Cortex of kidney (tissue), 1 donor: Measurements from ENCODE around the gene ARTN.

ENCODE experiments used
- DNase-seq: peaks from one replicate; lab custom pipeline; 2025; lab: John Stamatoyannopoulos, UW

The ARTN gene, protein sequence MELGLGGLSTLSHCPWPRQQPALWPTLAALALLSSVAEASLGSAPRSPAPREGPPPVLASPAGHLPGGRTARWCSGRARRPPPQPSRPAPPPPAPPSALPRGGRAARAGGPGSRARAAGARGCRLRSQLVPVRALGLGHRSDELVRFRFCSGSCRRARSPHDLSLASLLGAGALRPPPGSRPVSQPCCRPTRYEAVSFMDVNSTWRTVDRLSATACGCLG

DNA sequence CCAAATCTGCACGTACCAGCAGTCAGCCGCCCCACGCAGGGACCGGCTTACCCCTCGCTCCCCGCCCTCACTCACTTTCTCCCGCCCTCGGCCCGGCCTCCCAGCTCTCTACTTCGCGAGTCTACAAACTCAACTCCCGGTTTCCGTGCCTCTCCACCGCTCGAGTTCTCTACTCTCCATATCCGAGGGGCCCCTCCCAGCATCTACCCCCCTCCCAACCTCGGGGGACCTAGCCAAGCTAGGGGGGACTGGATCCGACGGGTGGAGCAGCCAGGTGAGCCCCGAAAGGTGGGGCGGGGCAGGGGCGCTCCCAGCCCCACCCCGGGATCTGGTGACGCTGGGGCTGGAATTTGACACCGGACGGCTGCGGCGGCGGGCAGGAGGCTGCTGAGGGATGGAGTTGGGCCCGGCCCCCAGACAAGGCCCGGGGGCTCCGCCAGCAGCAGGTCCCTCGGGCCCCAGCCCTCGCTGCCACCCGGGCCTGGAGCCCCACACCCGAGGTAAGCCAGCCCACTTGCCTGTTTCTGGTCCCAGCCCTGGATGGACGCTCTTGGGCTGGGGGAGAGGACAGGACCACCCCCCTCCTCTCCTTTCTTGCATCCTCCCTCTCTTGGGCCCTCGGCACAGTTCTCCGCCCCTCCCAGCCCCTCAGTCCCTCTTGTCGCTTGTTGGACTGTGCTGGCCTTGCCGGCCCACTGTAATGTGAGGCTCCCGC, at the start of gene ARTN:
TSS of gene ARTN (plus strand) at position 416 of the 715 bp plus-strand sequence. CDS start 1,856 bp downstream, outside the sequence.
- DNase-seq: no peak

DNA sequence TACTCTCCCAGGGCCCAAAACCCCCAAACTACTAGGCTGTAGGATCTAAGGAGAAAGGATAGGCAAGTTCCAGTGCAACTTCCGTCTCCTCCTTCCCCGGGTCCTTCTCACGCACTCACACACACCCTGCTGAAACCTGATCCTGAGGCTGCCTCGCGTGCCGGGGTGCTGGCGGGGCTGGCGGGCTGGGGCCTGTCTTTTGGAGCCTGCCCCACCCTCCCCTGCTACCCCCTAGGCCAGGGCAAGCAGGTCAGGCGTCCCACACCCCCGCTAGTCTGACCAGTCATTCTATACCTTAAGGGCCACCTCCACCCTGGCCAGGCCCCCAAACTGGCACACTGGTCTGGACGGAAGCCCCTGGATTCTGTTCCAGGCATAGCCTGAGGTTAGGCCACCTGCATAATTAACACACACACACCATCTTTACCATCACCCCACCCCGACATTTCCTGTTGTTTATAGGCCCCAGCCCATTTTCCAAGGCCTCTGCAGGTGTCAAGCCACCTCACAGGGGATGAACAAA, 48.3 kb upstream of the ARTN start:
- no peak for DNase-seq

DNA sequence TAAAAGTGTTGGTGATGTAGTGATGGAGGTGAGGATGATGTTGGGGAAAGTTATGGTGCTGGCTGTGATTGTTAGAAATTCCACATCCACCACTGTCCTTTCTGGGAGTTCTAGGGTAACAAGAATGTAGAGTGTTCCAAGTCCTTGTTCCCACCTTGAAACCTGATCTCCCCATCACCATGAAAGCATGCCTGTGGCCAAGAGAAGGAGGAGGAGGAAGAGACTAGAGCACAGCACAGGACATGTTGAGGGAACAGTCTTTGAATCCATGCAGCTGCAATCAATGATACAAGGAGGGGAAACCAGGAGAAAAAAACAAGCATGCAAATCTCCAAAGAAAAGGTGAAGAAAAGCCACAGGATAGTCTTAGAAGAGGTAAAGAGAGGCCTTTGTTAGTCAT, 45.9 kb upstream of the ARTN start:
- no peak for DNase-seq

DNA sequence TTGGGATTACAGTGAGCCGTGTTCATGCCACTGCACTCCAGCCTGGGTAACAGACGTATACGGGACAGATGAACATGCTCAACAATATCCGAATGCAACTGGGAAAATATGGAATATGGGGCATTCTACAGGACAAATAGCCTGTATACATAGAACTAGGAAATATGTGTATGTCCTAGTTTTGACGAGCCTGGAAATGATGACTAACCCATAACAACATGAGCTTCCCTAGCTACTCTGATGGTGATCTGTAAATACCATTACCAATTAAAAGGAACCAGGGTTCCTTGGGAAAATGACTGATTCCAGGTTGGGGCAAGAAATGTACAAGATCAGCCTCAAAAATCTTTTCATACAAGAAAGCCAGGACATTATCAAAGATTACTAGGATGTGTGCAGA, 42.8 kb upstream of the ARTN start:
- DNase-seq: no peak

DNA sequence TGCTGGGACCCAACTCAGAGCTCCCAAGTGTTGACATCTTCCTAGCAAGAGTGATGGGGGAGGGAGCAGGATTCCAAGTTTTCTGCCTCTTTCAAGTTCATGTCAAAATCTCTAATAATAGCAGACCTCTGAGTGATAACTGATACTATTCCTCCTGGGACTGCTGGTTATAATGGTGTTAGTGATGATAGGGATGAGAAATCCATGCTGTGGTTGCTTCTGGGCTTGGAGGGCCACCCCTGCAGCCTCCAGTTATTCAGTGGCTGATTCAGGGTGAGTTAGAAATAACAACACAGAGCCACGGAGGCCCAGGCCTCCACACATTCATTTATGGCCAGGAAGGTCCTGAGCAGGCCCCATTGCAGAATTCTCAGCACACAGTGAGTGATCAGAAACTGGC, 40.6 kb upstream of the ARTN start:
- no peak for DNase-seq

DNA sequence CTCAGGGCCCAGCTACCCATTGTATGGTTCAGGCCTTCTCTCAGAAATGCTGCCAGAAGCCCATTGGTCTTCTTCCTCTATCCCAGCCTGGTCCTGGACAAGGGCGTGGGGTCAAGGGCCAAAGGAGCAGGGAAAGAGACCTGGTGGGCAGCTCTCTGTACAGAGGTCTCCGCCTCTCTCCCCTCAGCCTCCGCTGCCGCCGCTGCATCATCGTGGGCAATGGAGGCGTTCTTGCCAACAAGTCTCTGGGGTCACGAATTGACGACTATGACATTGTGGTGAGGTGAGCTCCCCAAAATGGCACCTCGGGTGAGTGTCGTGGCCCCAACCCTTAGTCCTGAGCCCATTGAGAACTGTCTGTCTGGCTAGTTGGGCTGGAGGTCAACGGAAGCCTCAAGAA, 34.6 kb upstream of the ARTN start:
- no peak for DNase-seq

DNA sequence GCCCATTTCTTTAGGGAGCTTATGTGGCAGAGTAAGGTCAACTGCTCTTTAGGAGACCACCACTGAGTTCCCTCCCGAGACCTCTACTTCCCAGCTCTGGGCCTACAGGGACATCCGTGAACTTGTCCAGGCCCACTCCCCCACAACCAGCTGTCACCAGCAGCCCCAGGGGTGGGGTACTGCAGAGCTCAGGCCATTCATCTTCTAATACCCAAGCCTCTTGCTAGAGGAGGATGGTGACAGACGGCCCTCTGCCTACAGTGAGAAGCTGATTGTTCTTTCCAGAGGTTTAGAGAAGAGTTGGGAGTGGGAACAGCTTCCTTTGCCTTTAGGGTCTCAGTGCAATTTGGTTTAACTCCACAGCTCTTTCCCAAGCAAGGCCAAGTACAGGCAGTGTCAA, 33.2 kb upstream of the ARTN start:
- no peak for DNase-seq

DNA sequence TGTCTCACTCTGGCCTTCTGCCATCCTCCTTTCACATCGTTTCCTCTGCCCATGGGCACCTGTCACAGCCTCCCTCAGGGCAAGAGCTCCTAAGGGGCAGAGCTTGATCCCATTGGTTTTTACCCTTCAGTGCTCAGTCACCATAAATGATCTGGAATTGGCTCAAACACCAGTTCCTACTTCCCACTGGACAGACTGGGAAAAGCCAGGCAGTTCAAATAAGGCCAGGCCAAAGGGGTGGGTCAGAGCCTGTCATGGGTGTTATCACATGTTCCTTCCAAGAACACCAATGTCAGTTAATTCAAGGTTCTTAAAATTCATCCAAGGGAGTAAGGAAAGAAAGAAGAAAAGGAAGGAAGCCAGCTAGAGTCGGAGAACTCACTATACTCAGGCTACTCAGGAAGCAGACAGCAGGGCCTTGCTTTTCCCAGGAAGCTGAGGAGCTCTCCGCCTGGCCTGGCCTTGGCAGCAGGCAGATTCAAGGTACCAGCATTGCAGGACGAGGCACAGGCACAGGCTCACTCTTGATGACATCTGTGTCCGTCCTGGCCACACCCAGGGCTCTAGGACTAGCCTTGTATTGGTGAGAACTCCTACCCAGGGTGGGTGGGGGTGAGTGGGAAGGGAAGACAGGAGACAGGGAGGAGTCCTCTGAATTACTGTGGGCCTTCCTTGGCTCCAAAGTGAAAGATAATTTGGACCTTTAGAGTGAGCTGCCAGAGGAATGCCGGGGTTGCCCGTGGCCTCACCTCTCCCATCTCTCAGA, 32.2 kb upstream of the ARTN start:
- DNase-seq: no peak

DNA sequence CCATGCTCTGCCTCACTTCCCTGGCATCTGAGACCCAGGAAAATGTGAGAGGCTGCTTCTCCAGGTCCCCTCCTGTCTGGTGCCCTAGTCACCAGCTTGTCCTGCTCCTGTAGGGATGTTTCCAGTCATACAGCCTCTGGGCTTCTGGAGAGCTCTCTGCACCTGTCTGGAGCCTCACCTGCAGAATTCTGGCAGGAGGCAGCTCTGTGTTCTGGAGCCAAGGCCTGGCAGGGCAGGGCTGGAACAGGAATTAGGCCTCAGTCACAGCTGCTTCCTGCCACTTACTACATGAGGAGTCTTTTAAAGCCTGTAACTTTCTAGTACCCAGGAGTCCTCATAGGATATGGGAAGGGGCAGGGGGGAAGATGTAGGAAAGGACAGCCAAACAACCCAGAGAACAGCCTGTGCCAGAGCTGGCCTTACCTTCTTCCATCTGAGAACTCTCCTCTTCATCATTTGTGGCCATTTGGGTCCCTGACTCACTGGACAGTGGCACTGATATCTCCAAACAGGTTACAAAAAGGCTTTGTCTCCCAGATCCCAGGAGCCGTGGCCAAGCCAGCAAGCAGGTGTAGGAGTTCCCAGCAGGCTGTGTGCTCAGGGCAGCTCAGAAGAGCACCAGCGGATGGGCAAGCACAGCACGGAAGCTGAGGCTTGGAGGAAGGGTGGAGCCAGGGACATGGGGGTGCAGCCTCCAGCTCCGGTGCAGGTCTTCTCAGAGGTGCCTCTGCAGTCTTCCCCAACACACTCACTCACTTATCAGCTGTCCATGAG, 31.4 kb upstream of the ARTN start:
- DNase-seq: no peak

DNA sequence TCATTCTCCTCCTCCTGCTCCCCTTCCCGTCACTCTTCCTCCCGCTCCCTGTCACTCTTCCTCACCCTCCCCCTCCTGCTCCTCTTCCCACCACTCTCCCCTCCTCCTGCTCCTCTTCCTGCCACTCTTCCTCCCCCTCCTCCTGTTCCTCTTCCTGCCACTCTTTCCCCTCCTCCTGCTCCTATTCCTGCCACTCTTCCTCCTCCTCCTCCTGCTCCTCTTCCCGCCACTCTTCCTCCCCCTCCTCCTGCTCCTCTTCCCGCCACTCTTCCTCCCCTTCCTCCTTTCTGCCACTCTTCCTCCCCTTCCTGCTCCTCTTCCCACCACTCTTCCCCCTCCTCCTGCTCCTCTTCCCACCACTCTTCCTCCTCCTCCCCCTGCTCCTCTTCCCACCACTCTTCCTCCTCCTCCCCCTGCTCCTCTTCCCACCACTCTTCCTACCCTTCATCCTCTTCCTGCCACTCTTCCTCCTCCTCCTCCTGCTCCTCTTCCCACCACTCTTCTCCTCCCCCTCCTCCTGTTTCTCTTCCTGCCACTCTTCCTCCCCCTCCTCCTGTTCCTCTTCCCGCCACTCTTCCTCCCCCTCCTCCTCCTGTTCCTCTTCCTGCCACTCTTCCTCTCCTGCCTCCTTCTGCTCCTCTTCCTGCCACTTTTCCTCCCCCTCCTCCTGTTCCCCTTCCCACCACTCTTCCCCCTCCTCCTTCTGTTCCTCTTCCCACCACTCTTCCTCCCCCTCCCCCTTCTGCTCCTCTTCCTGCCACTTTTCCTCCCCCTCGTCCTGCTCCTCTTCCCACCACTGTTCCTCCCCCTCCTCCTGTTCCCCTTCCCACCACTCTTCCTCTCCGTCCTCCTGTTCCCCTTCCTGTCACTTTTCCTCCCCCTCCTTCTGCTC, 28.7 kb upstream of the ARTN start:
- DNase-seq: no peak

DNA sequence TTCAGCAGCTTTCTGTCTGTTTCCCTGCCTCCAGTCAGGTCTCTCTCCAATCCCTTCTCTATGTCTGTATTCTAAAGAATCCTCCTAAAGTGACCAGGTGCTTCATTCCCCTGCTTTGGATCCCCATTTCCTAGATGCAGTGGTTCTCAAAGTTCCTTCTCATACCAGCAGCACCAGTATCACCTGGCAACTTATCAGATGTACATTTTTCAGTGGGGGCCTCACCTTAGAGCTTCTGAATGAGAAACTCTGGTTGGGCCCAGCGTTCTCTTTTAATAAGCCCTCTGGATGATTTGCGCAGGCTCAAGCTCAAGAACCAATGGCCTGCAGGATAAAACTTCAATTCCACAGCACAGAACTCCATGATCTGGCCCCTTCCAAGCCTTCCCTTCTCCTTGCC, 25.4 kb upstream of the ARTN start:
- DNase-seq: no peak

DNA sequence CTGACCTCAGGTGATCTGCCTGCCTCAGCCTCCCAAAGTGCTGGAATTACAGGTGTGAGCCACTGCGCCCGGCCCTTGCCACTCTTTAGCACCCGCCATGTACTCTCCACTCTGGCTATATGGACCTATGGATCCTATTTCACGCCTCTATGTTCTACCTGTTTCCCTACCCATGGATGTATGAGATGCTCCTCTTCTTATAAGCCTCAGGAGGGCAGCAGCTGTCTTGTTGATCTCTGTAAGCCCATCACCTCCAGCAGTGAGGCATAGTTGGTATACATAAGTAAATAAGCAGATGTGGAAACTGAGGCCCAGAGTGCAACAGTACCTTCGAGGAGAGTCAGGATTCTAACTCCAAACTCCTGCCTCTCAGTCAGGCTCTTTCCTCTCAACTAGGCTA, 24.7 kb upstream of the ARTN start:
- DNase-seq: no peak

DNA sequence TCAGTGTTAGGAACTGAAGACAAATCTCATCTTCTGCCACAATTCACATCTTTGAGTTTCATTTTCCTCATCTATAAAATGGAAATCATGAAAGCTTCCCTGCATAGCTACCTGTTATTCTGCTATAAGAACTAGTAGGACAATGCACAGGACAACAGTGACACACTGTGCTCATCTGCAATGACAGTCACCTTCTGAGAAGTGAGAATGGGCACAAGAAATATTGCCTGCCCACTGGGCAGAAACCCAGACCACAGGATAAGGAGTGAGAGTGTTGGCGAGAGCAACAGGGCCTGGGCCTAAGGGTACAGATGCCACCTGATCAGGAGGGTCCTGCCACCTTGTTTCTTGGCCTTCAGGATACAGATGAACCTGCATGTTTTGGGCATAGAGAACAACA, 23.3 kb upstream of the ARTN start:
- DNase-seq: no peak

DNA sequence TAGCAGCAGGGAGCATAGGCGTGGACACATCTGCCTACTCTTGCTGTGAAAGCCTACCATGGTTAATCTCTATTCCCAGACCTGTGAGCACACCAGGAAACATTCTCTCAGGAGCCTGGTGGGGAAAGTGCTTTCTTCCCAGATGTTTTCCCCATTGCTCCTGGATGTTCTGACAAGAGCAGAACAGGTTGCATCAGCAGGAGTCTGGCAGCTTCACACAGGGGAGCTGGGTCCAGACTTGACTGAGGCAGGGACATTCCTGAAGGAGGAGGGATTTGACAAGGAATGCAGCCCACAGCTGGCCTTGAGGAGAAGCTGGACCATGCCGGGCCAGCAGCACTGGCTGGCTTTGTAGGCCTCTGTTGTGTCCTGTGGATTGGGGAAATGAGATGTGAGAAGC, 21.0 kb upstream of the ARTN start:
- no peak for DNase-seq

DNA sequence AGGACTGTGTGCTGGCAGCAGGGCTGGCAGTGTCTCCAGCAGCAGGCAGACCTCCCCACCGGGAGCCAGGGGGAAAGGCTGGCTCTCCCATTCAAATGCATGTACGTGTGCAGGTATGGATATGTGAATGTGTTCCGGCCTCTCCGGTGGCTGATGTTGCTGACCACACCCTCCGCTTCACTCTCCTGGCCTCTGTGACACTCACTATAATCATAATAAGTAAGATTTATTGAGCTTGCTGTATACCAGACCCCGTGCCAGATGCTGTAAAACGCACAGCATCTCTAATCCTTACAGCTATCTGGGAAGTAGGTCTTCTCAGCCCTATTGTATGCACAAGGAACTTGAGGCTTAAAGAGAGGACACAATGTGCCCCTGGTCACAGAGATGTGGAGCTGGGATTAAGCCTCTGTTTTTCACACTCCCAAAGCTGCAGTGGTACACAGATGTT, 20.5 kb upstream of the ARTN start:
- DNase-seq: no peak

DNA sequence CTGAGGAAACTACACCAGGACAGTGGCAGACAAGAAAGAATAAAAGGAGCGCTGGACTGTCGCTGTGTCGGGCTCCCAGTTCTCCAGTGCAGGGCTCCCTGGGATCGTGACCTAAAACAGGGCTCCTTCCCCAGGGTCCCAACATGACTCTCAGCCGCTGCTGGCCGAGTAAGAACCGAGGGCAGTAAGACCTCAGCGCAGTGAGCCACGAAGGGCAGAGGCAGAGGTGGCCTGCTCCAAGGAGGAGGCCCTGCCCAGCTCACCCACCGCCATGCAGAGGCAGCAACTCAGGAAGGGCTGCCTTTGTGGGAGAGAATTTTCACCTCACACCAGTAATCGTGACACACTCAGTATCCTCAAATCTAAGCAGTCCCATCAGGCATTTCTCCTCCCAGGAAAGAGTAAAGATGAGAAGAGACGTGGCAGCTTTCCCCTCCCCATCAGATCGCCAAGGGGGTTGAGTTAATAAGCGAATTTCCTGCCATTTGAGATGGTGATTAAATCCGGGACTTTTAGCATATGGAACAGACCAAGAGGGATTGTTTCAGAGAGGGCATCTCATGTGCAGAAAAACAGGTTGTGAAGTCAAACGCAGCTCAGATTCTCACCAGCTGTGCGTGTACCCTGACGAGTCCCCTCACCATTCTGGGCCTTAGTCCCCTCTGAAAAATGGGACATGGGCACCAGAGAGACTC, 19.8 kb upstream of the ARTN start:
- DNase-seq: no peak

DNA sequence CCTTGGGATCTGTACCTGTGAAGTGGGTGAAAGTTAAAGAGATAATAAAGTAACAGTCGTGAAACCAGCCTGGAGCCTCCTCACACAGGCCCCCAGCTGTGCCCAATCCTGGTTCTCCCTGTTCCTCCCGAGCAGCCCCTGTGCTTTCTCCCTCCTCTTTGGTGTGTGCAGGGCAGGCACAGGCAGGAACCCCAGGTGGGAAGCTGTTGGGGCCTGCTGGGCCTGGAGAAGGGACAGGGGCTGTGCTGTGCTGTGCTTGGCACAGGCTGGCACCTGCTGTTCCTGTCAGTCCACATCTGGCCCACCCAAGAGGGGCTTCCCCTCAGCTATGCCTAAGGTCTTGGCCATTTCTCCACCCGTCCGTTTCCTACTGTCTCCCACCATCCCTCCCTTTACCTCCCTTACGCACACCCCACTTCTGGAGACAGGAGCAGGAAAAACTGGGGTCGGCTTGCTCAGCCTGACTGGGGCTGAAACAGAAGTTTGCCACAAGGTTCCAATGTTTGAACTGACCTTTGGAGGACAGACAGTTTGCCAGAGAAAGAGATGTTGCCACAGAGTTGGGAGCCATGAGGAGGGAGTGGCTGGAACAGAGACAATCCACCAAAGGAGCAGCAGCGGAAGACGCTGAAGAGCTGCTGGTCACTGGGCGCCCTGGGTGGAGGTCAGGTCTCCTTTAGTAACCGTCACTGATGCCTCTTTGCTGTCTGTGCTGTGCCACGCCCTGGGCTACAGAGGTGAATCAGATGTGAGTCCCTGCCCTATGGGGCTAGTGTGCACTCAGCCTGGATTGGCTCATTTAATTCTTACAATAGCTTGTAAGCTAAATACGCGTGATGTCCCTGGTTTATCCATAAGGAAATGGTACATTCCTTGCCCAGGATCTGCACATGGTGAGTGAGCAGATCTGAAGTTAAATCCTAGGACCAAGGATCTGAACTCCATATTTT, 18.8 kb upstream of the ARTN start:
- DNase-seq: no peak

DNA sequence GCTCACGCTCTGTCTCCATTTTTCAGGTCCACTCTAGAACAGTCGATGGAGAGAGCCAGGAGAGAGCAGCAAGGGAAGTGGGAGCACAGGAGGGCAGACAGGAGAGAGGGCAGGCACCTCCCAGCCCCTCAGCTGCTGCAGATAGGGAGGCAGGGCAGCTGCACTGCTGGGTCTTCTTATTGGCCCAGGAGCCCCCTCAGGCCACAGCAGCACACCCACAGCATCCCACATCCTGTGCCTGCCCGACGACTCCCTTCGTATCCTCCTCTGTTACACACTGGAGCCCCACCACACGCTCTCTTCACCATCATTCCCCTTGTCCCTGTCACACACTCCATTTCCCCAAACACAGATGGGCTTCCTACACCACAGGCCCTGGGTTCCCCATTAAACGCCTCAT, 13.7 kb upstream of the ARTN start:
- no peak for DNase-seq

DNA sequence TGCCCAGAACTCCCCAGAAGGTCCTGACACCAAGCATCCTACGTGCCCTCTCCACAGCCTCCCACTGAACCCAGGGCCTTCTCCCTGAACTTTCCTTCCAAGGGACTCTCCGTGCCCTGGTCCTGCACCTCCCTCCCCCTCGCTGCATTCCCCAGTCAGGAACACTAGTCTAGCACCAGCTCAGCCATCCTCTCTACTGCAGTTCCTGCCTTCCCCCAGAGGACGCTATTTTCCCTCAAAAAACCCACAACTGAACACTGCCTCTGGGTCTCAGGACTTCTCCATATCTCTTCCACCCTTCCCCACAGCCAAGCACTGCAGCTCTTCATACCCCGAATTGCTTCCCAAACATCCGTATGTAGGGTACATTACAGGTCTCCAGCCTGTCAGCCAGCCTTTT, 12.6 kb upstream of the ARTN start:
- no peak for DNase-seq
